Right atrium auricular region (tissue), 2 donors: Measurements from ENCODE around the gene PRSS56. TPM values are rescaled to one million over a fixed set of nuclear protein-coding genes. Genes with fewer than 3 reads are reported as not detected.

Experiments used
- DNase-seq: peaks from one replicate; pipeline ENCODE4 v3.0.0-alpha.2; 2019; ENCODE audit warnings: low spot score
- H3K27ac ChIP-seq, 2 donors: fragments of 200-600 bp; sonication (generic); 1 replicate in 1 of 2; 2 replicates in 1 of 2; pipeline ENCODE4 v1.5.1; 2016 to 2019
- H3K27me3 ChIP-seq, 2 donors: fragments of 200-600 bp; sonication (generic); one replicate each; pipeline versions ENCODE4 v1.5.1 to v1.6.0; 2017 to 2019
- H3K36me3 ChIP-seq: fragments of 200-600 bp; sonication (generic); one replicate; pipeline ENCODE4 v1.5.1; 2016
- H3K4me1 ChIP-seq, 2 donors: fragments of 200-600 bp; sonication (generic); one replicate each; pipeline versions ENCODE4 v1.5.1 to v1.6.0; 2017 to 2019
- H3K4me3 ChIP-seq, 2 donors: fragments of 200-600 bp; sonication (generic); 1 replicate in 1 of 2; 2 replicates in 1 of 2; pipeline ENCODE4 v1.5.1; 2017 to 2019; ENCODE audit warnings: mild to moderate bottlenecking in 1 of 2, moderate library complexity in 1 of 2
- H3K9me3 ChIP-seq, 2 donors: fragments of 200-600 bp; sonication (generic); one replicate each; pipeline ENCODE4 v1.5.1; 2019
- CTCF ChIP-seq, 2 donors: fragments of 200-600 bp; sonication (generic); IDR thresholded peaks; one replicate each; pipeline ENCODE4 v1.5.1; 2019; ENCODE audit warnings: antibody characterized with exemption in 2 of 2
- total RNA-seq, 2 donors: library from RNA; depleted of rRNA; stranded (reverse); fragments of >200 nt; gene quantifications; one replicate each; pipeline ENCODE4 v1.1.0, GENCODE V29; 2016

The PRSS56 gene
- under 1 TPM in 1 of 2 donors, not detected in 1; 0.20 TPM for total RNA-seq

DNA sequence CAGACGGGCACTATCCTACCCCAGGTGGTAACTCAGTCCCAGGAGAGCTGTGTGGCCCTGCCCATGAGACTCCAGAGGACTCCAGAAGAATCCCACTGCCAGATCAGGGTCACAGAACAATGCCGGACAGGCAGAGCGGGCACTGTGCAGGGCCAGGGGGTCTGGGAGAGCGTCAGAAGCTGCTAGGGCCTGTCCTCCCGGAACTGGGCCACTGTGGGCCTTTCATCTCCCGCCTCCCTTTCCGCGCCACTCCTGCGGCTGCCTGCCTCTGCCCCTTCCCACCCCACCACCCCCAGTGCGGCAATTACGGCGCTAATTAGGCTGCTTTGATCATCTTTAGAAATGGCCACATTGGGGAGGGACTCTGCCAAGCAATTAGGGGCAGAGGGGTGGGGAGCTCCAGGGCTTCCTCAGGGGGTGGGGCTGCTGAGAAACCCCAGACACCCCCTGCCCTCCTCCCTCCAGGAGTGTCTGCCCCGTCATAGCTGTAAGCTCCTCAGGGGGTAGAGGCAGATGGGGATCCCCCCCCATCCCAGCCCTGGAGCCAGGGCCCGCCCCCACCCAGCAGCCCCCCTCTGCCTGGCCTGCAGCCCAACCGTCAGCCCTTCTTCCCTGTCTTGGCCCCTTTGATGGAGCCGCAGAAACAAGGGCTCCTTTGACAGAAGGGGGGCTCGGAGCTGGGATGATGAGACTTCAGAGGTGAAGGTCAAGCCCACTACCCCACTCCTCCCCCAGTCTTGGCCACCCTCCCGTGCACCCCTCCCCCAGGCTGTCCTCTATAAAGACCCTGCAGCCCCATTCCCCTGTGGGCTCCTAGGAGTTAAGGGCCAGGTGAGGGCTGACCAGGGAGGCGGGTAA is at the start of gene PRSS56:
Gene PRSS56 (plus strand): TSS at position 808 of the 858 bp plus-strand sequence. CDS start 211 bp downstream, outside the sequence.
- H3K9me3 ChIP-seq = no peaks in the 10 kb centered on the region
- peaks cover 0 to 30% of the 10 kb centered on the region in 2 donors for H3K4me1 ChIP-seq
- H3K27me3 ChIP-seq = peaks cover 0 to 20% of the 10 kb centered on the region in 2 donors
- H3K36me3 ChIP-seq = no peaks in the 10 kb centered on the region
- DNase-seq = no peak
- H3K27ac ChIP-seq = no peak within 1 kb of the TSS
- no peak within 1 kb of the TSS for H3K4me3 ChIP-seq
- no peak for TF ChIP-seq CTCF (IDR thresholded peaks at IDR 0.05)

GRCh38 chr2:232473467-232473890 is 46.7 kb upstream of the PRSS56 start:
- Histone ChIP-seq H3K27ac (no peak overlapping the region), H3K27me3 (no peaks in the 10 kb centered on the region), H3K36me3 (no peaks in the 10 kb centered on the region), H3K4me3 (no peak overlapping the region), H3K9me3 (peaks cover 0 to 7% of the 10 kb centered on the region in 2 donors), H3K4me1 (no peaks in the 10 kb centered on the region)
- no peak for DNase-seq
- no peak for TF ChIP-seq CTCF (IDR thresholded peaks at IDR 0.05)

DNA sequence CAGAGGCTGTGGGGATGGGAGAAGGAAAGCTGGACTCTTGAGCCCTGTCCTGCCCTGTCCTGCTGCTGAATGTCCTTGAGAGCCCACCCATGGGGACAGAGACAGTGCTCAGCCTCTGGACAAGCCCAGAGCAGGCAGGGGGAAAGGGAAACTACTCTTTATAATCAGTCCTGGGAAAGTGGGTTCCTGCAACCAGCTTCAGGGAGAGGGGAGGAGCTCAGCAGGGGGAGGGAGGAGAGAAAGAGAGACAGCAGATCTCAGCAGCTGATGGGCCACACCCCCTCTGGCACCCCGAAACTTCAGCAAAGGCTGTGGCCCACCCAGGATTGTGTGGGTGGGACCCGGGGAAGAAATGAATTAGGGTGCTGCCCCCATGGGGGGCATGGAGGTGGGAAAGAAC is 44.1 kb upstream of the PRSS56 start:
- no peaks in the 10 kb centered on the region for H3K36me3 ChIP-seq
- no peaks in the 10 kb centered on the region for H3K27me3 ChIP-seq
- no peaks in the 10 kb centered on the region for H3K4me1 ChIP-seq
- peaks cover 0 to 7% of the 10 kb centered on the region in 2 donors for H3K9me3 ChIP-seq
- DNase-seq = no peak
- no peak overlapping the region for H3K27ac ChIP-seq
- TF ChIP-seq CTCF (IDR thresholded peaks at IDR 0.05) = no peak
- no peak overlapping the region for H3K4me3 ChIP-seq

DNA sequence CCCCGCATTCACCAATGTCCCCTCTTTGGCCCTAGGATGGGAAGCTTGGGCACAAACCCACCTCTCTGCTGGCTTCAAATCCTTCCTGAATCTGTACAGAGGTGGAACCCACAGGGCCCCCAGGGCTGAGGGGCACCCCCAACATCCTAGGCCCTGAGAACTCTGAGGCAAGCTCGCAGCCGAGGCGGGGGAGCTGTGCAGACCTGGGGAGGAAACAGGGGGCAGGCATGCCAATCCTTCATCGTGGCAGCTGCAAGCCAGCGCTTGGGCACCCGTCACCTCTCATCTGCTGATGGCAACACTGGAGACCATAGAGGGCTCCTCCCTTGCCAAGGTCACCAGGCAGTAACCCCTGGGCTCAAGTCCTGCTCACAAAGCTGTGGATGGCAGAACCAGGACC is 43.4 kb upstream of the PRSS56 start:
- Histone ChIP-seq H3K36me3 (no peaks in the 10 kb centered on the region), H3K4me3 (no peak overlapping the region), H3K9me3 (peaks cover 0 to 7% of the 10 kb centered on the region in 2 donors), H3K27me3 (no peaks in the 10 kb centered on the region), H3K4me1 (no peaks in the 10 kb centered on the region), H3K27ac (no peak overlapping the region)
- no peak for DNase-seq
- TF ChIP-seq CTCF (IDR thresholded peaks at IDR 0.05) = no peak

DNA sequence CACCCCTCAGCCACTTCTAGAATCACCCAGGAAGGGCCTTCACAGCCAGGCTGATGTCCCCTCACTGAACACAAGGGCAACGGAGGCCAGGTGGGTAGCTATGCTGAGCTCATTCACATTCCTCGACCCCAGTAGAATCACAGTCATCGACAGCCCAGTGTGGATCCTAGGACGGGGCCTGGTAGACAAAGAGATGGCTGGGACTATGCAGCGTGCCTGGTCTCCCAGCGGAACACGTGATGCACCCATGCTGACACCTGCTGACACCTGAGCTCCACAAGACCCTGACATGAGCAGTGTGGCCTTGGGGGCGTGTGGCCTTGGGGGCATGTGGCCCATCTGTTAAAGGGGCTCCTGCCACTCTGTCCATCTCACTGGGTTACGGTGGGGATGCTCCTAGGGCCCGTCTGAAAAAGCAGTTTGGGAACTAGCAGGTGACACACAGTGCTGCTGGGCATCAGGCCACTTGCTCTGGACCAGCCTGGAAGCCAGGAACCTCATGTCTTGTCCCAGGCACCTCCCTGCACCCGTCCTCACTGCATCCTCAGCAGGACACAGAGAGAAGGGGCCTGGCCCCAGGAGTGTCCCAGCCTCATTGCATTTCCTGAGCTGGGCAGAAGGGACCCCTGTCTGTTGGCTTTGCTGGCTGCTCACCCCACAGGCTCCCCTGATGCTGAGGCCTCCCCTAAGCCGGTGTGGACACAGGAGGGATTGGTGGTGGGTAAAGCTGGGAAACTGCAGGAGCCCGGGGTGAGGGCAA is 42.3 kb upstream of the PRSS56 start:
- H3K27me3 ChIP-seq = no peaks in the 10 kb centered on the region
- DNase-seq = no peak
- H3K27ac ChIP-seq = no peak overlapping the region
- H3K4me1 ChIP-seq = no peaks in the 10 kb centered on the region
- H3K9me3 ChIP-seq = no peaks in the 10 kb centered on the region
- no peak overlapping the region for H3K4me3 ChIP-seq
- no peaks in the 10 kb centered on the region for H3K36me3 ChIP-seq
- TF ChIP-seq CTCF (IDR thresholded peaks at IDR 0.05) = no peak
